HCT116 (cell line): ENCODE data around the gene ANKS1A. TPM values are rescaled to one million over a fixed set of nuclear protein-coding genes. Genes with fewer than 3 reads are reported as not detected.
A peak's percentile ranks its signal among the peaks of the same experiment; 100 is the strongest.

Experiments used
- ATAC-seq: fragments of 200-7000 bp; cut with Tn5 transposase; 2 replicates; pipeline ENCODE4 v1.9.1; 2020; ENCODE audit warnings: mild to moderate bottlenecking, moderate library complexity
- BruUV-seq: library from RNA; stranded (reverse); fragments of 400-500 nt; replicated peaks from 2 replicates; lab custom pipeline; 2021; lab: Mats Ljungman, UMichigan
- CTCF ChIA-PET: fragments of 300-600 bp; sonication (Branson Sonifier 250); formaldehyde crosslinking; loops from one replicate; lab custom pipeline; 2021; ENCODE audit warnings: antibody characterized with exemption; lab: Charles Lee
- POLR2A ChIA-PET: fragments of 300-600, 350-600 bp; sonication (Branson Sonifier 250); formaldehyde crosslinking; loops from one replicate; lab custom pipeline; 2021; ENCODE audit warnings: antibody characterized with exemption; lab: Charles Lee
- RAD21 ChIA-PET, 2 experiments: fragments of 300-600 bp; sonication (Branson Sonifier 250); formaldehyde crosslinking; loops; one replicate each; lab custom pipeline; 2023; ENCODE audit warnings: low total read pairs in 2 of 2; ENCODE audit not compliant: uncharacterized antibody in 2 of 2, unreplicated experiment in 2 of 2, low non-redundant PET in 1 of 2; lab: Charles Lee
- DNase-seq: peaks from one replicate; pipeline ENCODE4 v3.0.0-alpha.2; 2010; ENCODE audit warnings: low read depth, low spot score
- H2AFZ ChIP-seq: fragments of 200-600 bp; shearing (Covaris generic), sonication (generic); 2 replicates; pipeline ENCODE4 v1.6.1; 2017; ENCODE audit warnings: low read depth, mixed run types, mixed read lengths, antibody characterized with exemption, low read length; ENCODE audit not compliant: poor library complexity, severe bottlenecking
- H3K27ac ChIP-seq: 2 replicates; pipeline ENCODE4 v1.5.1; 2012; ENCODE audit warnings: low read depth, low read length
- H3K27me3 ChIP-seq: fragments of 200-600 bp; sonication (generic); 2 replicates; pipeline ENCODE4 v1.6.1; 2016; ENCODE audit warnings: mixed run types, low read length, mixed read lengths; ENCODE audit not compliant: insufficient read depth
- H3K36me3 ChIP-seq, 2 experiments: fragments of 200-500 bp in 1 of 2; fragments of 200-600 bp in 1 of 2; sonication (Bioruptor generic) in 1 of 2; sonication (generic) in 1 of 2; 2 replicates each; pipeline versions ENCODE4 v1.5.1 to v1.6.1; 2014 to 2016; ENCODE audit warnings: low read length in 2 of 2, inconsistent platforms in 1 of 2, mixed read lengths in 1 of 2, mixed run types in 1 of 2; ENCODE audit not compliant: insufficient read depth in 2 of 2, control insufficient read depth in 1 of 2
- H3K4me1 ChIP-seq, 2 experiments: fragments of 200-600 bp in 1 of 2; sonication (generic) in 1 of 2; 2 replicates each; pipeline versions ENCODE4 v1.5.1 to v1.6.1; 2012 to 2017; ENCODE audit warnings: low read length in 2 of 2, inconsistent platforms in 1 of 2, mild to moderate bottlenecking in 1 of 2, mixed read lengths in 1 of 2, mixed run types in 1 of 2, moderate library complexity in 1 of 2; ENCODE audit not compliant: insufficient read depth in 2 of 2, control insufficient read depth in 1 of 2
- H3K4me2 ChIP-seq: fragments of 200-600 bp; sonication (generic); 2 replicates; pipeline ENCODE4 v1.6.1; 2017; ENCODE audit warnings: mixed run types, low read length, mixed read lengths
- H3K4me3 ChIP-seq, 2 experiments: fragments of 200-600 bp in 1 of 2; sonication (generic) in 1 of 2; replicated peaks in 1 of 2; 2 replicates each; pipeline ENCODE4 v1.5.1; 2011 to 2016; ENCODE audit warnings: low read length in 2 of 2, control low read depth in 1 of 2, low read depth in 1 of 2, mild to moderate bottlenecking in 1 of 2, mixed read lengths in 1 of 2, mixed run types in 1 of 2
- H3K79me2 ChIP-seq: fragments of 200-600 bp; sonication (generic); 2 replicates; pipeline ENCODE4 v1.6.1; 2017; ENCODE audit warnings: mild to moderate bottlenecking, mixed run types, low read length, moderate library complexity, mixed read lengths; ENCODE audit not compliant: insufficient read depth
- H3K9ac ChIP-seq: fragments of 200-600 bp; sonication (generic); 2 replicates; pipeline ENCODE4 v1.6.1; 2016; ENCODE audit warnings: low read length, mixed read lengths
- H3K9me2 ChIP-seq: fragments of 200-600 bp; sonication (generic), shearing (Covaris generic); 2 replicates; pipeline ENCODE4 v1.6.1; 2017; ENCODE audit warnings: mixed run types, mild to moderate bottlenecking, moderate library complexity; ENCODE audit not compliant: insufficient read depth
- H3K9me3 ChIP-seq, 2 experiments: fragments of 200-500 bp in 1 of 2; fragments of 200-600 bp in 1 of 2; sonication (Bioruptor generic) in 1 of 2; sonication (generic) in 1 of 2; 2 replicates each; pipeline ENCODE4 v1.6.1; 2014 to 2017; ENCODE audit warnings: low read length in 2 of 2, mixed read lengths in 2 of 2, inconsistent platforms in 1 of 2, low read depth in 1 of 2, mild to moderate bottlenecking in 1 of 2, mixed run types in 1 of 2, moderate library complexity in 1 of 2; ENCODE audit not compliant: control insufficient read depth in 1 of 2, insufficient read depth in 1 of 2
- H4K20me1 ChIP-seq: fragments of 200-600 bp; sonication (generic), shearing (Covaris generic); 2 replicates; pipeline ENCODE4 v1.6.1; 2017; ENCODE audit warnings: mixed run types, mild to moderate bottlenecking, moderate library complexity; ENCODE audit not compliant: insufficient read depth
- POLR2AphosphoS5 ChIP-seq: IDR thresholded peaks from 2 replicates; pipeline ENCODE4 v1.6.1; 2011; ENCODE audit warnings: mild to moderate bottlenecking, low read depth, low read length, moderate library complexity
- YY1 ChIP-seq: IDR thresholded peaks from 2 replicates; pipeline ENCODE4 v1.6.1; 2011; ENCODE audit warnings: low read length, low read depth, moderate library complexity, mild to moderate bottlenecking; ENCODE audit not compliant: insufficient replicate concordance; ENCODE audit errors: extremely low read depth
- intact Hi-C: fragments of 100-400 bp; cut with micrococcal nuclease; formaldehyde crosslinking; loops from 2 replicates; pipeline ENCODE4 v1.10.0; 2022
- total RNA-seq: library from RNA; stranded (reverse); gene quantifications from one replicate; pipeline ENCODE4 v1.2.1, GENCODE V29; 2021; ENCODE audit not compliant: unreplicated experiment
- TF ChIP-seq, protein P1 (sequence below), 3 experiments: fragments of 200-600 bp in 1 of 3; sonication (generic) in 1 of 3; IDR thresholded peaks in 2 of 3; conservative IDR thresholded peaks in 1 of 3; 2 replicates each; pipeline ENCODE4 v1.5.1; 2012 to 2017; ENCODE audit warnings: low read depth in 2 of 3, low read length in 2 of 3, antibody characterized with exemption in 1 of 3, borderline replicate concordance in 1 of 3, control low read depth in 1 of 3, mild to moderate bottlenecking in 1 of 3, mixed read lengths in 1 of 3, mixed run types in 1 of 3, moderate library complexity in 1 of 3; ENCODE audit not compliant: insufficient read depth in 1 of 3
- TF ChIP-seq, protein P2 (sequence below): IDR thresholded peaks from 2 replicates; pipeline ENCODE4 v1.6.1; 2012

ANKS1A gene
- total RNA-seq, 1 experiment from 2014 or later: 20.6 TPM

DNA sequence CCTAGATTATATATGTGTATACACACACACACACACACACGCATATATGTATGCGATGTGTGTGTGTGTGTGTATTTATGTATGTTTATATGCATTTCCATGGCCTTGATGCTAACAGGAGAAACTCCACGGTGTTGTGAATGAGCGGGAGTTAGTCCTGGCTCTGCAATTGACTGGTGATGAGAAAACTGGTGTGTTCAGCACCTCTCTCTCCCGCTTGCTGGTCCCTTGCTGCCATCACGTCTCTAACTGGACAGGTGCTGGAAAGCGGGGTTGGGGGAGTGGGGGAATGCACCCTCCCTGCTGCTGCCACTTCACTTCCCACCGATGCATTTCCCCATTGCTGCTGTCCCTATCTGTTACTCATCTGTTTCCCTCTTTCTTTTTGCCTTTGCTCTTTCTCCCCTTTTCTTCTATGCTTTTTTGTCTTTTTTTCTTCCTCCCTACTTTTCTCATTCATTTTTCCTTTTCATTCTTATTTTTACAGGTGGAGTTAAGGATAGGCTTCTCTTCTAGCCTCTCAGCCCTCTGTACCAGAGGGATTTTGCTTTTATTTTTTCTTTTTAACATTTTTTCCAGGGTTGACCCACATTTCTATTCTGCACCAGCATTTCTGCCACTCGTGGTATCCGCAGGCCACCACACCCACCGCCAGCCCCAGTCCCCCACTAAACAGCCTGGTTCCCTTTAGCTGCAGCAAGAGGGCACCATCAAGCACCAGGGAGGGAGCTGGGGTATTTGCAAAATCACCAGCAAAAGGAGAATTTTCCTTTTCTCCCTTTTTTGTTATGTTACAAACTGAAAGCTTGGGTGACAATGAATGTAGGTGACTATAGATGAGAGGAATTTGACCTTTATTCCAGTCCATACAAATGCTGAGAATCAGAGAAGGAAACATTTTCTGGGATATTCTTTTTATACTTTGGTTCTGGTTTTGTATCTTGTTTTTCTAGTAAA is 136.5 kb downstream of the ANKS1A start:
- no peaks in the 10 kb centered on the region for H3K9me3 ChIP-seq
- peaks cover 26 to 32% of the 10 kb centered on the region in 2 experiments for H3K4me1 ChIP-seq
- ATAC-seq (0 out of 2 replicates have a peak, but pooled peaks have one; percentile 30), DNase-seq (no peak)
- H3K9me2 ChIP-seq: no peaks in the 10 kb centered on the region
- H3K9ac ChIP-seq: peak overlapping the region; percentile 32
- H2AFZ ChIP-seq: no peak overlapping the region
- H4K20me1 ChIP-seq: no peaks in the 10 kb centered on the region
- no peak overlapping the region for H3K27ac ChIP-seq
- TF ChIP-seq, protein P1, sequence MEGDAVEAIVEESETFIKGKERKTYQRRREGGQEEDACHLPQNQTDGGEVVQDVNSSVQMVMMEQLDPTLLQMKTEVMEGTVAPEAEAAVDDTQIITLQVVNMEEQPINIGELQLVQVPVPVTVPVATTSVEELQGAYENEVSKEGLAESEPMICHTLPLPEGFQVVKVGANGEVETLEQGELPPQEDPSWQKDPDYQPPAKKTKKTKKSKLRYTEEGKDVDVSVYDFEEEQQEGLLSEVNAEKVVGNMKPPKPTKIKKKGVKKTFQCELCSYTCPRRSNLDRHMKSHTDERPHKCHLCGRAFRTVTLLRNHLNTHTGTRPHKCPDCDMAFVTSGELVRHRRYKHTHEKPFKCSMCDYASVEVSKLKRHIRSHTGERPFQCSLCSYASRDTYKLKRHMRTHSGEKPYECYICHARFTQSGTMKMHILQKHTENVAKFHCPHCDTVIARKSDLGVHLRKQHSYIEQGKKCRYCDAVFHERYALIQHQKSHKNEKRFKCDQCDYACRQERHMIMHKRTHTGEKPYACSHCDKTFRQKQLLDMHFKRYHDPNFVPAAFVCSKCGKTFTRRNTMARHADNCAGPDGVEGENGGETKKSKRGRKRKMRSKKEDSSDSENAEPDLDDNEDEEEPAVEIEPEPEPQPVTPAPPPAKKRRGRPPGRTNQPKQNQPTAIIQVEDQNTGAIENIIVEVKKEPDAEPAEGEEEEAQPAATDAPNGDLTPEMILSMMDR (IDR thresholded peaks at IDR 0.05 in 2 of 3, conservative IDR thresholded peaks at IDR 0.05 in 1 of 3; ENCODE audit: borderline replicate concordance in 1 of 3, insufficient read depth in 1 of 3, low read depth in 2 of 3, low read length in 2 of 3): peak in 2 of 3 experiments; percentile 17; a peak in 1 of 6 replicates
- TF ChIP-seq POLR2AphosphoS5 (no peak), YY1 (no peak)
- TF ChIP-seq, protein P2, sequence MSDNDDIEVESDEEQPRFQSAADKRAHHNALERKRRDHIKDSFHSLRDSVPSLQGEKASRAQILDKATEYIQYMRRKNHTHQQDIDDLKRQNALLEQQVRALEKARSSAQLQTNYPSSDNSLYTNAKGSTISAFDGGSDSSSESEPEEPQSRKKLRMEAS: no peak
- no peaks in the 10 kb centered on the region for H3K36me3 ChIP-seq
- intact Hi-C loops: no loop called here
- H3K27me3 ChIP-seq: no peaks in the 10 kb centered on the region
- H3K4me3 ChIP-seq: peak overlapping the region in 1 of 2 experiments; percentile 14; a peak in 1 of 4 replicates
- ChIA-PET POLR2A (no interaction called here), RAD21 (no interaction called here), CTCF (no interaction called here)
- peak overlapping the region; percentile 48 for H3K4me2 ChIP-seq
- H3K79me2 ChIP-seq: no peaks in the 10 kb centered on the region
- BruUV-seq: no TSS peak
